ENCODE results near the gene MAPK11.
A peak's percentile ranks its signal among the peaks of the same experiment; 100 is the strongest.

MAPK11 gene

GRCh38 chr22:50269970-50270665 is at the start of gene MAPK11:
Gene MAPK11 (minus strand): TSS chr22:50270380. CDS start chr22:50270292, 88 bp downstream.
- DNase-seq: peak; percentile 55

GRCh38 chr22:50319503-50319951 is 49.3 kb upstream of the MAPK11 start:
- DNase-seq: no peak

- no peak for DNase-seq
These were observed 48.7 kb upstream of the MAPK11 start for GRCh38 chr22:50318698-50319411.

GRCh38 chr22:50318356-50318697 is 48.1 kb upstream of the MAPK11 start:
- no peak for DNase-seq

- no peak for DNase-seq
These were observed 47.5 kb upstream of the MAPK11 start for GRCh38 chr22:50317674-50318073.

- no peak for DNase-seq
These were observed 47.0 kb upstream of the MAPK11 start for GRCh38 chr22:50317178-50317577.

- DNase-seq: no peak
These were observed 46.2 kb upstream of the MAPK11 start for GRCh38 chr22:50316114-50317065.

GRCh38 chr22:50315289-50316113 is 45.3 kb upstream of the MAPK11 start:
- no peak for DNase-seq

GRCh38 chr22:50314455-50315288 is 44.5 kb upstream of the MAPK11 start:
- no peak for DNase-seq

GRCh38 chr22:50314081-50314454 is 43.9 kb upstream of the MAPK11 start:
- DNase-seq: no peak

- no peak for DNase-seq
These were observed 43.4 kb upstream of the MAPK11 start for GRCh38 chr22:50313600-50313999.

GRCh38 chr22:50313021-50313420 is 42.8 kb upstream of the MAPK11 start:
- no peak for DNase-seq

- no peak for DNase-seq
These were observed 42.2 kb upstream of the MAPK11 start for GRCh38 chr22:50312371-50312770.

- no peak for DNase-seq
These were observed 41.6 kb upstream of the MAPK11 start for GRCh38 chr22:50311606-50312351.

GRCh38 chr22:50310949-50311444 is 40.8 kb upstream of the MAPK11 start:
- no peak for DNase-seq

- DNase-seq: no peak
These were observed 40.0 kb upstream of the MAPK11 start for GRCh38 chr22:50310031-50310722.

- no peak for DNase-seq
These were observed 39.4 kb upstream of the MAPK11 start for GRCh38 chr22:50309601-50309991.

- DNase-seq: no peak
These were observed 38.9 kb upstream of the MAPK11 start for GRCh38 chr22:50308986-50309600.

GRCh38 chr22:50308597-50308935 is 38.4 kb upstream of the MAPK11 start:
- peak; percentile 68 for DNase-seq
